HG03469 (cell line): Measurements from ENCODE around the gene TRAF7.
"Not testable (repeated sequence)": the region's sequence is repeated elsewhere in the genome, so short reads cannot be mapped to it uniquely, and the experiment has no call there.

Source experiments
- ATAC-seq: cut with Tn5 transposase; IDR thresholded peaks from one replicate; pipeline ENCODE4 v1.9.1; 2021; ENCODE audit warnings: mild to moderate bottlenecking, moderate library complexity, moderate number of reproducible peaks; ENCODE audit not compliant: unreplicated experiment

Gene TRAF7

GRCh38 chr16:2155091-2155950 lies at the start of gene TRAF7:
Gene TRAF7, plus strand, starts transcription at chr16:2155782. Its CDS starts 8,139 bp downstream, at chr16:2163921.
- peak; percentile 69 for ATAC-seq

GRCh38 chr16:2106211-2106610 lies 49.4 kb upstream of the TRAF7 start:
- ATAC-seq = not testable (repeated sequence)

- ATAC-seq = not testable (repeated sequence)
Observed at GRCh38 chr16:2107121-2107790, 48.3 kb upstream of the TRAF7 start.

- not testable (repeated sequence) for ATAC-seq
Observed at GRCh38 chr16:2107791-2108125, 47.8 kb upstream of the TRAF7 start.

GRCh38 chr16:2108446-2109270 lies 46.9 kb upstream of the TRAF7 start:
- ATAC-seq = not testable (repeated sequence)

GRCh38 chr16:2109271-2109580 lies 46.4 kb upstream of the TRAF7 start:
- not testable (repeated sequence) for ATAC-seq

GRCh38 chr16:2109872-2110271 lies 45.7 kb upstream of the TRAF7 start:
- ATAC-seq = not testable (repeated sequence)

- ATAC-seq = not testable (repeated sequence)
Observed at GRCh38 chr16:2110332-2111008, 45.1 kb upstream of the TRAF7 start.

GRCh38 chr16:2111009-2111353 lies 44.6 kb upstream of the TRAF7 start:
- not testable (repeated sequence) for ATAC-seq

- ATAC-seq = not testable (repeated sequence)
Observed at GRCh38 chr16:2111412-2112335, 43.9 kb upstream of the TRAF7 start.

GRCh38 chr16:2112539-2113106 lies 43.0 kb upstream of the TRAF7 start:
- not testable (repeated sequence) for ATAC-seq

- not testable (repeated sequence) for ATAC-seq
Observed at GRCh38 chr16:2114225-2114624, 41.4 kb upstream of the TRAF7 start.

GRCh38 chr16:2114885-2115590 lies 40.5 kb upstream of the TRAF7 start:
- not testable (repeated sequence) for ATAC-seq

GRCh38 chr16:2115591-2115973 lies 40.0 kb upstream of the TRAF7 start:
- ATAC-seq = no peak

GRCh38 chr16:2116428-2116827 lies 39.2 kb upstream of the TRAF7 start:
- not testable (repeated sequence) for ATAC-seq

GRCh38 chr16:2117341-2117740 lies 38.2 kb upstream of the TRAF7 start:
- ATAC-seq = not testable (repeated sequence)

- not testable (repeated sequence) for ATAC-seq
Observed at GRCh38 chr16:2117960-2118722, 37.4 kb upstream of the TRAF7 start.

- ATAC-seq = not testable (repeated sequence)
Observed at GRCh38 chr16:2121325-2121724, 34.3 kb upstream of the TRAF7 start.
